ENCODE results near the gene KRTAP10-1.
"Not testable (repeated sequence)": the region's sequence is repeated elsewhere in the genome, so short reads cannot be mapped to it uniquely, and the experiment has no call there.

Gene KRTAP10-1

GRCh38 chr21:44539991-44540666 lies at the start of gene KRTAP10-1:
Gene KRTAP10-1 (minus strand): TSS chr21:44540195. CDS start chr21:44540150, 45 bp downstream.
- DNase-seq: no peak

GRCh38 chr21:44589094-44589493 lies 49.1 kb upstream of the KRTAP10-1 start:
- no peak for DNase-seq

- no peak for DNase-seq
Measured at GRCh38 chr21:44585892-44586291, 45.9 kb upstream of the KRTAP10-1 start.

- DNase-seq: peak; percentile 49
Measured at GRCh38 chr21:44583800-44584147, 43.8 kb upstream of the KRTAP10-1 start.

- no peak for DNase-seq
Measured at GRCh38 chr21:44583089-44583799, 43.2 kb upstream of the KRTAP10-1 start.

GRCh38 chr21:44582055-44582454 lies 42.1 kb upstream of the KRTAP10-1 start:
- no peak for DNase-seq

GRCh38 chr21:44581158-44581557 lies 41.2 kb upstream of the KRTAP10-1 start:
- no peak for DNase-seq

GRCh38 chr21:44580231-44580821 lies 40.3 kb upstream of the KRTAP10-1 start, which contains the start of gene KRTAP10-5:
Gene KRTAP10-5 (minus strand): TSS chr21:44580604. CDS start chr21:44580578, 26 bp downstream.
- DNase-seq: not testable (repeated sequence)

GRCh38 chr21:44579833-44580144 lies 39.8 kb upstream of the KRTAP10-1 start:
- no peak for DNase-seq

- no peak for DNase-seq
Measured at GRCh38 chr21:44579056-44579832, 39.2 kb upstream of the KRTAP10-1 start.

- DNase-seq: no peak
Measured at GRCh38 chr21:44578371-44579055, 38.5 kb upstream of the KRTAP10-1 start.

- DNase-seq: no peak
Measured at GRCh38 chr21:44576025-44576420, 36.0 kb upstream of the KRTAP10-1 start.

- no peak for DNase-seq
Measured at GRCh38 chr21:44575307-44576024, 35.5 kb upstream of the KRTAP10-1 start.

GRCh38 chr21:44574457-44575306 lies 34.7 kb upstream of the KRTAP10-1 start:
- peak; percentile 6 for DNase-seq

GRCh38 chr21:44573630-44574456 lies 33.8 kb upstream of the KRTAP10-1 start, which contains the start of gene KRTAP10-4:
Gene KRTAP10-4 (plus strand): TSS chr21:44573729. CDS start chr21:44573759, 30 bp downstream.
- DNase-seq: not testable (repeated sequence)

GRCh38 chr21:44572959-44573583 lies 33.1 kb upstream of the KRTAP10-1 start:
- DNase-seq: no peak

GRCh38 chr21:44571844-44572782 lies 32.1 kb upstream of the KRTAP10-1 start:
- no peak for DNase-seq

- DNase-seq: no peak
Measured at GRCh38 chr21:44571296-44571695, 31.3 kb upstream of the KRTAP10-1 start.
